Esophagus muscularis mucosa (tissue), 4 donors: ENCODE measurements around the gene COX6A1. TPM values are rescaled to one million over a fixed set of nuclear protein-coding genes. Genes with fewer than 3 reads are reported as not detected.

Experiments
- DNase-seq: peaks from one replicate; pipeline ENCODE4 v3.0.0-alpha.2; 2017; ENCODE audit errors: extremely low spot score
- H3K27ac ChIP-seq, 4 donors: fragments of 200-600 bp; sonication (generic); replicated peaks in 1 of 4; 1 replicate in 3 of 4; 2 replicates in 1 of 4; pipeline ENCODE4 v1.5.1; 2016 to 2019; ENCODE audit warnings: mild to moderate bottlenecking in 1 of 4
- H3K27me3 ChIP-seq, 4 donors: fragments of 200-600 bp; sonication (generic); one replicate each; pipeline versions ENCODE4 v1.5.1 to v1.6.0; 2016 to 2019
- H3K36me3 ChIP-seq, 4 donors: fragments of 200-600 bp; sonication (generic); one replicate each; pipeline ENCODE4 v1.5.1; 2016 to 2019
- H3K4me1 ChIP-seq, 4 donors: fragments of 200-600 bp; sonication (generic); one replicate each; pipeline ENCODE4 v1.5.1; 2016 to 2019
- H3K4me3 ChIP-seq, 4 donors: fragments of 200-600 bp; sonication (generic); 1 replicate in 2 of 4; 2 replicates in 2 of 4; pipeline ENCODE4 v1.5.1; 2016 to 2019; ENCODE audit warnings: mild to moderate bottlenecking in 4 of 4, moderate library complexity in 1 of 4
- H3K9me3 ChIP-seq, 4 donors: fragments of 200-600 bp; sonication (generic); 1 replicate in 3 of 4; 2 replicates in 1 of 4; pipeline ENCODE4 v1.5.1; 2016 to 2019
- CTCF ChIP-seq, 3 experiments: fragments of 200-600 bp in 2 of 3; fragments of 450-650 bp in 1 of 3; sonication (generic) in 2 of 3; IDR thresholded peaks; one replicate each; pipeline ENCODE4 v1.5.1; 2017 to 2019; ENCODE audit warnings: antibody characterized with exemption in 3 of 3, mild to moderate bottlenecking in 2 of 3, moderate library complexity in 1 of 3
- EP300 ChIP-seq: sonication (generic); formaldehyde crosslinking; IDR thresholded peaks from one replicate; pipeline ENCODE4 v1.6.1; 2017; ENCODE audit warnings: antibody characterized with exemption
- POLR2A ChIP-seq: fragments of 450-650 bp; IDR thresholded peaks from one replicate; pipeline ENCODE4 v1.6.1; 2017; ENCODE audit warnings: antibody characterized with exemption, moderate library complexity, mild to moderate bottlenecking, low read depth
- POLR2AphosphoS5 ChIP-seq, 2 donors: sonication (generic); formaldehyde crosslinking; IDR thresholded peaks; one replicate each; pipeline ENCODE4 v1.6.1; 2017; ENCODE audit warnings: antibody characterized with exemption in 2 of 2
- WGBS: methylation state at CpG from one replicate; pipeline ENCODE4 v1.1.5; 2018; 5-methylcytosine and 5-hydroxymethylcytosine counted together
- intact Hi-C: fragments of 100-400 bp; cut with DNase I; formaldehyde crosslinking; loops from one replicate; pipeline ENCODE4 v1.15.1; 2023
- total RNA-seq, 4 donors: library from RNA; depleted of rRNA; stranded (reverse); fragments of >200 nt; gene quantifications; one replicate each; pipeline versions ENCODE4 v1.1.0 to v1.2.1, GENCODE V29; 2016

COX6A1 gene
- total RNA-seq, 4 donors from 2014 or later, result 499 to 689 (median 548) TPM

- DNase-seq, result no peak
- TF ChIP-seq POLR2AphosphoS5 (IDR thresholded peaks at IDR 0.05) (no peak), POLR2A (no peak), CTCF (IDR thresholded peaks at IDR 0.05) (no peak), EP300 (no peak)
- Histone ChIP-seq H3K27ac (no peak overlapping the region), H3K36me3 (peaks cover 0 to 3% (median under 1%) of the 10 kb centered on the region in 4 donors), H3K9me3 (no peaks in the 10 kb centered on the region), H3K4me1 (peaks cover 12 to 31% (median 26%) of the 10 kb centered on the region in 4 donors), H3K4me3 (no peak overlapping the region), H3K27me3 (no peaks in the 10 kb centered on the region)
- intact Hi-C loops, result no loop called here
Measured at GRCh38 chr12:120472521-120472920, 34.6 kb downstream of the COX6A1 start.

DNA sequence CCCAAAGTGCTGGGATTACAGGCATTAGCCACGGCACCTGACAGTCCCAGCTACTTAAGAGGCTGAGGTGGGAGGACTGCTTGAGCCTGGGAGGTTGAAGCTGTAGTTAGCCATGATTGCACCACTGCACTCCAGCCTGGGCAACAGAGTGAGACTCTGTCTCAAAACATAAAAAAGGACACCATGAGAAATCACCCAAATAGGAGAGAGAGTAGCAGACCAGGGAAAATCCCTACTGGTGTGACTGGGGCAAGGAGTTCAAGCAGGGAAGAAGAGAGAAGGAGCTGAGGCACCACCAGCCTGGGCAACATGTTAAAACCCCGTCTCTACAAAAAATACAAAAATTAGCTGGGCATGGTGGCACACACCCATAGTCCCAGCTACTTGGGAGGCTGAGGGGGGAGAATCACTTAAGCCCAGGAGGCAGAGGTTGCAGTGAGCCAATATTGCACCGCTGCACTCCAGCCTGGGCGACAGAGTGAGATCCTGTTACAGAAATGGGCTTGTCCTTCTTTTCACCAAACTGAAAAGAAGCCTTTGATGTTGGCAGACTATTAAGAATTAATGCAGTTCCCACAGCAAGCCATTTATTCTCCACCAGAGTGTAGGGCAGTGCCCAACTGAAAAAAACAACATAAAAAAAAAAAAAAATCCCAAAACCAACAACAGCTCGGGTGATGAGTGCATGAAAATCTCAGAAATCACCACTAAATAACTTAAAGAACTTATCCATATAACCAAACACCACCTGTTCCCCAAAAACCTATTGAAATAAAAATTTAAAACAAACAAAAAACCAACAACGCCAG is 36.1 kb downstream of the COX6A1 start:
- Histone ChIP-seq H3K4me1 (peaks cover 7 to 19% (median 16%) of the 10 kb centered on the region in 4 donors), H3K36me3 (peaks cover 0 to 3% (median 0%) of the 10 kb centered on the region in 4 donors), H3K4me3 (no peak overlapping the region), H3K9me3 (no peaks in the 10 kb centered on the region), H3K27me3 (no peaks in the 10 kb centered on the region), H3K27ac (no peak overlapping the region)
- WGBS, result 88% methylated on average over 6 of the region's 6 CpGs
- TF ChIP-seq CTCF (IDR thresholded peaks at IDR 0.05) (no peak), EP300 (no peak), POLR2A (no peak), POLR2AphosphoS5 (IDR thresholded peaks at IDR 0.05) (no peak)
- no peak for DNase-seq
- intact Hi-C loops, result no loop called here

GRCh38 chr12:120474616-120474960 is 36.7 kb downstream of the COX6A1 start:
- Histone ChIP-seq H3K27ac (no peak overlapping the region), H3K36me3 (peaks cover 0 to 3% (median 0%) of the 10 kb centered on the region in 4 donors), H3K4me3 (no peak overlapping the region), H3K27me3 (no peaks in the 10 kb centered on the region), H3K4me1 (peaks cover 7 to 19% (median 16%) of the 10 kb centered on the region in 4 donors), H3K9me3 (no peaks in the 10 kb centered on the region)
- WGBS, result 23% methylated on average over 2 of the region's 2 CpGs
- DNase-seq, result no peak
- intact Hi-C loops, result no loop called here
- TF ChIP-seq POLR2A (no peak), POLR2AphosphoS5 (IDR thresholded peaks at IDR 0.05) (no peak)

- WGBS, result 100% methylated on average over 1 of the region's 1 CpG
- intact Hi-C loops, result no loop called here
Measured at GRCh38 chr12:120475643-120476042, 37.7 kb downstream of the COX6A1 start.

GRCh38 chr12:120479458-120479857 is 41.5 kb downstream of the COX6A1 start:
- 95% methylated on average over 1 of the region's 1 CpG for WGBS
- Histone ChIP-seq H3K36me3 (peaks cover 0 to 13% (median 4%) of the 10 kb centered on the region in 4 donors), H3K27ac (no peak overlapping the region), H3K4me1 (no peaks in the 10 kb centered on the region), H3K9me3 (no peaks in the 10 kb centered on the region), H3K27me3 (no peaks in the 10 kb centered on the region), H3K4me3 (no peak overlapping the region)
- no peak for TF ChIP-seq CTCF (IDR thresholded peaks at IDR 0.05)
- no peak for TF ChIP-seq EP300
- TF ChIP-seq POLR2AphosphoS5 (IDR thresholded peaks at IDR 0.05), result no peak
- no peak for TF ChIP-seq POLR2A
- no peak for DNase-seq
- intact Hi-C loops, result no loop called here

More at GRCh38 chr12:120475643-120476042, 37.7 kb downstream of the COX6A1 start:
- TF ChIP-seq EP300 (no peak), POLR2AphosphoS5 (IDR thresholded peaks at IDR 0.05) (no peak), CTCF (IDR thresholded peaks at IDR 0.05) (no peak)
- Histone ChIP-seq H3K9me3 (no peaks in the 10 kb centered on the region), H3K4me1 (peaks cover 1 to 10% (median 7%) of the 10 kb centered on the region in 4 donors), H3K4me3 (no peak overlapping the region), H3K27ac (no peak overlapping the region), H3K36me3 (peaks cover 0 to 3% (median 0%) of the 10 kb centered on the region in 4 donors), H3K27me3 (no peaks in the 10 kb centered on the region)
- DNase-seq, result no peak
